ENCODE measurements around the gene ARFGAP1.

- TF ChIP-seq CTCF (IDR thresholded peaks at IDR 0.05): no peak
- no peak for TF ChIP-seq POLR2A (IDR thresholded peaks at IDR 0.05)
Observed at GRCh38 chr20:63315731-63316491, 43.3 kb downstream of the ARFGAP1 start.
